GM21360 (cell line): ENCODE measurements around the gene PSIP1.

Experiments used
- ATAC-seq: cut with Tn5 transposase; IDR thresholded peaks from one replicate; pipeline ENCODE4 v1.9.1; 2021; ENCODE audit warnings: mild to moderate bottlenecking, moderate library complexity; ENCODE audit not compliant: unreplicated experiment

PSIP1 gene

GRCh38 chr9:15509931-15510788 lies 610 bp downstream of the PSIP1 start:
- peak; percentile 28 for ATAC-seq

DNA sequence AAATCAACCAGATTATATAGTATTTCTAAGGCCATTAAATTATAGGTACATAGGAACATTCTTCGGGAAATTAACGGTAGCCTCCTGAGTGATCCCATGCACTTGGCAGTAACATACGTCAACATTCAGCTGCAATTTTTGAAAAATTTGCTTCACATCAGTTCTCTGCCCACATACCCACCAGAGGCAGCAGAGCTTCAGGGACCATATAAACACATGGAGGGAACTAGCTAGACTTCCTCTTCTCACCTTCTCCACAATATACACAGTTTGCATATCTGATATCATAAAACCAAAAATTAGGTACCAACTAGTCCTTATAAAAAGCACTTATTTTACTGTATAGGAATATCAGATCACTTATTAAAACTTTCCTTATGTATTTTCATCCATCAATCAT lies 4.8 kb downstream of the PSIP1 start:
- no peak for ATAC-seq

GRCh38 chr9:15501803-15502202 lies 9.0 kb downstream of the PSIP1 start:
- no peak for ATAC-seq

GRCh38 chr9:15501179-15501578 lies 9.6 kb downstream of the PSIP1 start:
- ATAC-seq, result no peak

DNA sequence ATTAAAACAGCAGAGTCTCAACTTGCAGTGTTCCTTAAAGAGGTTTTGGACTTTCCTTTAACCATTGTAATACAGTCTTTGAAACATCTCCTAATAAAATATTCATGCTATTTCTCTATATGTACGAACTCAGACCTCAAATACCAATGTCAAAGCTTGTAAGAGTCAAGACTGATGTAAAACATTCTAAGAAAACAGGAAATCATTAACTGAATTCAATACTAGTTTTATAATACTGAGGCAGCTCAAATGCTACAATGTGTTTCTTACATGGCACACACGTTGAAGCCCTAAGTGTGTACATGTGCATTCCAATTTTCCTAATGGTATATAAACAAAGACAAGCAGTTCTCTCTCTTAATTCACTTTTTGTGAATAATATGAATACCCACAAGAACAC lies 11.6 kb downstream of the PSIP1 start:
- ATAC-seq, result no peak

- ATAC-seq, result no peak
Observed at GRCh38 chr9:15498246-15498995, 12.3 kb downstream of the PSIP1 start.

GRCh38 chr9:15492485-15493150 lies 18.2 kb downstream of the PSIP1 start:
- ATAC-seq, result no peak

GRCh38 chr9:15491950-15492349 lies 18.8 kb downstream of the PSIP1 start:
- no peak for ATAC-seq

- ATAC-seq, result no peak
Observed at GRCh38 chr9:15485836-15486666, 24.7 kb downstream of the PSIP1 start.

- no peak for ATAC-seq
Observed at GRCh38 chr9:15484802-15485201, 26.0 kb downstream of the PSIP1 start.

DNA sequence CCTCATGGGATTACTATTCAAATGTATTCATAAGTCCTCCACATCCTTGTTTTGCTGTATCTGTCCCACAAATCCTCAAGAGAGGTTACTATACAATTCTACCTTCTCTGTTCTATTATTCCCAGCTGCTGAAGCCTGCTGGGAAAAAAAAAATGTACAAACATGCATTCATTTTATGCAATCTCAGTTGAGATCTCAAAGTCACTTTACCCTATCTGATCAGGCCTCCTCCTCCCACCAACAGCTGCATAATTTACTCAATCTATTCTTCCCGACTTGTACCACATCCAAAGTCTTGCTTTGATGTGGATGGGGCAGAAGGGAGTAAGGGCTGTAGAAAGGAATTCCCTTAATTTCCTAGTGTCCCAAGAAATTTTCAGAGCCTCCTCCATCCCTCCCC lies 28.6 kb downstream of the PSIP1 start:
- no peak for ATAC-seq

- ATAC-seq, result no peak
Observed at GRCh38 chr9:15480028-15480427, 30.7 kb downstream of the PSIP1 start.

DNA sequence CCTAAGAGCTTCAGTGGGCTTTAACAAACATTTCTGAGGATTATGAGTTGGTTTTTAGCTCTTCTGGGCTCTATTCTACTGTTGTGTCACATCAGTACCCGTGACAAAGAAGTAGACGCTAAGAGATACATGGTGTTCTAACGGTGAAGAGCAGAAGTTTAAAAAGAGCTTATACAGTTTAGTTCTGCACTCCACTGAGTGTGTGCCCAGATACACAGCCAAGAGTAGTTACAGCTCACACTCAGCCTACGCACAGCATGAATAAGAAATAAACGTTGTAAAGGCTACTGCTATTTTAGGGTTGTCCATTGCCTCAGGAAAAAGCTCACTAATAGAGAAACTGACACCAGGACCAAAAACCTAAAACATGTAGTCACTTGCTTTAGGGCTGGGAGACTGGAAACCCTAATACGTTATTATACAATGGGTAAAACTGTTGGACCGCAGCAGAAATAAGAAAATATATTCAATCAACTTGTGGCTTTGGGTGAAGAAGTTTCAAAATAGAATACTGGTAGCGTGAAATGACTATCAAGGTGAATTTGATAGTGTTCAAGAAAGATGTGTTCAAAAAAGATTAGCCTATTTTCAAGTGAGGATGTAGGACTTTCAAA lies 34.7 kb downstream of the PSIP1 start:
- no peak for ATAC-seq

GRCh38 chr9:15469862-15470261 lies 40.9 kb downstream of the PSIP1 start:
- ATAC-seq, result no peak

GRCh38 chr9:15469406-15469805 lies 41.4 kb downstream of the PSIP1 start:
- no peak for ATAC-seq

GRCh38 chr9:15468145-15468544 lies 42.6 kb downstream of the PSIP1 start:
- no peak for ATAC-seq

- ATAC-seq, result no peak
Observed at GRCh38 chr9:15461601-15462000, 49.2 kb downstream of the PSIP1 start.

GRCh38 chr9:15461056-15461455 lies 49.7 kb downstream of the PSIP1 start:
- no peak for ATAC-seq

- ATAC-seq, result no peak
Observed at GRCh38 chr9:15453956-15454355, 56.8 kb downstream of the PSIP1 start.

DNA sequence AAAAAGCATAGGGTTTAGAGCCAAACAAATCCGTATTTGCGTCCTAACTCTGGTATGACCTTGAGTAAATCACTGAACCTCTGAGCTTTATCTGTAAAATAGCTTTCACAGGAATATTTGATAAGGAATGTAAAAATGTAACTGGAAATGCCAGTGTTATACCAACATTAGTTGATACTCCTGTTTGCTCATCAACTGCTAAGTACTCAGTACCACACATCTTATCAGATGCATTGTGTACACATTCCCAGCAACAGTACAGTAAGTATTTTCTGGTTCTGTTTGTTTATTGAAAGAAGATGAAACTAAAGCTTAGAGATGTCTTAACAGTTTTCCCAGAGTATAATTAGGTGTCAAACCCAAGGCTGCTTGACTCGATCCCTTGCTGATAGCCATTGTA lies 66.6 kb downstream of the PSIP1 start:
- no peak for ATAC-seq
